Measurements from ENCODE around the gene HSP90AB1. TPM values are rescaled to one million over a fixed set of nuclear protein-coding genes. Genes with fewer than 3 reads are reported as not detected.

The HSP90AB1 gene
- total and polyA plus RNA-seq, 9 of the 15 experiments (the other 6 are each of a cell fraction or from before 2014, with no cell fraction given): 1,780 to 3,358 (median 2,262) TPM

GRCh38 chr6:44265722-44266233, 18.9 kb downstream of the HSP90AB1 start (continued):
- TF ChIP-seq CCAR2 (IDR thresholded peaks at IDR 0.05; ENCODE audit: low read depth, low read length) (no peak), ZBTB49 (CRISPR knock-in tag; IDR thresholded peaks at IDR 0.05; ENCODE audit: borderline replicate concordance) (no peak), DIDO1 (tag; IDR thresholded peaks at IDR 0.05; ENCODE audit: low read depth) (no peak), HNRNPL (IDR thresholded peaks at IDR 0.05; ENCODE audit: low read depth, low read length) (no peak), RFX7 (CRISPR knock-in tag; IDR thresholded peaks at IDR 0.05) (no peak), ATF1 (CRISPR knock-in tag; IDR thresholded peaks at IDR 0.05) (no peak), ATF1 (tag; IDR thresholded peaks at IDR 0.05) (no peak), ESRRB (CRISPR knock-in tag; IDR thresholded peaks at IDR 0.05; ENCODE audit: borderline replicate concordance) (no peak), DMBX1 (CRISPR knock-in tag; IDR thresholded peaks at IDR 0.05; ENCODE audit: borderline replicate concordance) (no peak), COPS2 (conservative IDR thresholded peaks at IDR 0.05) (no peak), NFE2L1 (tag; IDR thresholded peaks at IDR 0.05; ENCODE audit: borderline replicate concordance, low read depth) (no peak), PBX2 (CRISPR knock-in tag; IDR thresholded peaks at IDR 0.05; ENCODE audit: low read depth) (no peak), PBX2 (tag; conservative IDR thresholded peaks at IDR 0.05; ENCODE audit: low read depth) (no peak), SNRNP70 (optimal IDR thresholded peaks at IDR 0.05; ENCODE audit: low read depth, low read length) (no peak), HNRNPK (IDR thresholded peaks at IDR 0.05; ENCODE audit: low read depth, low read length, poor library complexity, severe bottlenecking) (no peak), SFPQ (IDR thresholded peaks at IDR 0.05; ENCODE audit: low read depth, low read length) (no peak), ARID2 (IDR thresholded peaks at IDR 0.05) (0 out of 2 replicates have a peak, but pooled peaks have one; percentile 42), ZNF512 (tag; IDR thresholded peaks at IDR 0.05) (0 out of 2 replicates have a peak, but pooled peaks have one; percentile 44), FOSL1 (tag; conservative IDR thresholded peaks at IDR 0.05) (peak; percentile 69), ZNF699 (CRISPR knock-in tag; IDR thresholded peaks at IDR 0.05; ENCODE audit: insufficient replicate concordance) (no peak), MCM2 (IDR thresholded peaks at IDR 0.05; ENCODE audit: low read depth) (no peak)

Data from K562 (cell line).